H1 (cell line): ENCODE measurements around the gene STK40.

Experiments used
- BRCA1 ChIP-seq: IDR thresholded peaks from 2 replicates; pipeline ENCODE4 v1.6.1; 2012; ENCODE audit warnings: low read depth, low read length, improper control_type of control experiment
- CEBPB ChIP-seq: IDR thresholded peaks from 2 replicates; pipeline ENCODE4 v1.6.1; 2012; ENCODE audit warnings: low read depth, low read length
- CREB1 ChIP-seq: IDR thresholded peaks from 2 replicates; pipeline ENCODE4 v1.6.1; 2012; ENCODE audit warnings: inconsistent platforms
- CTCF ChIP-seq, 3 experiments: IDR thresholded peaks; 1 replicate in 2 of 3; 2 replicates in 1 of 3; pipeline versions ENCODE4 v1.5.1 to v1.6.1; 2011; ENCODE audit warnings: low read length in 3 of 3, mild to moderate bottlenecking in 3 of 3, inconsistent platforms in 2 of 3, low read depth in 1 of 3, moderate library complexity in 1 of 3; ENCODE audit not compliant: insufficient read depth in 1 of 3; ENCODE audit errors: control extremely low read depth in 1 of 3
- EP300 ChIP-seq, 2 experiments: IDR thresholded peaks; 1 replicate in 1 of 2; 2 replicates in 1 of 2; pipeline ENCODE4 v1.6.1; 2011 to 2012; ENCODE audit warnings: low read depth in 2 of 2, low read length in 2 of 2, mild to moderate bottlenecking in 2 of 2, borderline replicate concordance in 1 of 2, inconsistent platforms in 1 of 2, moderate library complexity in 1 of 2
- EZH2 ChIP-seq: fragments of 200-600 bp; sonication (generic); IDR thresholded peaks from 2 replicates; pipeline ENCODE4 v1.7.1; 2012; ENCODE audit warnings: low read depth, mild to moderate bottlenecking, moderate library complexity, low read length, inconsistent platforms; ENCODE audit not compliant: severe bottlenecking
- GABPA ChIP-seq: IDR thresholded peaks from 2 replicates; pipeline ENCODE4 v1.6.1; 2011; ENCODE audit warnings: mild to moderate bottlenecking, low read length, moderate library complexity, borderline replicate concordance; ENCODE audit not compliant: insufficient read depth
- MAX ChIP-seq: IDR thresholded peaks from 2 replicates; pipeline ENCODE4 v1.6.1; 2012; ENCODE audit warnings: inconsistent platforms
- POLR2A ChIP-seq, 2 experiments: IDR thresholded peaks; 1 replicate in 1 of 2; 2 replicates in 1 of 2; pipeline ENCODE4 v1.6.1; 2011; ENCODE audit warnings: low read depth in 2 of 2, low read length in 2 of 2, mild to moderate bottlenecking in 2 of 2; ENCODE audit errors: control extremely low read depth in 1 of 2
- RAD21 ChIP-seq, 2 experiments: IDR thresholded peaks in 1 of 2; conservative IDR thresholded peaks in 1 of 2; 2 replicates each; pipeline ENCODE4 v1.6.1; 2011; ENCODE audit warnings: low read depth in 2 of 2, low read length in 2 of 2, improper control_type of control experiment in 1 of 2, inconsistent platforms in 1 of 2, mild to moderate bottlenecking in 1 of 2, moderate library complexity in 1 of 2
- RXRA ChIP-seq: IDR thresholded peaks from 2 replicates; pipeline ENCODE4 v1.6.1; 2011; ENCODE audit warnings: low read depth, mild to moderate bottlenecking, low read length, moderate library complexity; ENCODE audit not compliant: insufficient read depth
- SP1 ChIP-seq: IDR thresholded peaks from 2 replicates; pipeline ENCODE4 v1.6.1; 2011; ENCODE audit warnings: low read depth, low read length
- TAF1 ChIP-seq: IDR thresholded peaks from 2 replicates; pipeline ENCODE4 v1.6.1; 2011; ENCODE audit warnings: mild to moderate bottlenecking, low read depth, low read length

- TF ChIP-seq CTCF (IDR thresholded peaks at IDR 0.05; ENCODE audit: control extremely low read depth in 1 of 3, insufficient read depth in 1 of 3, low read depth in 1 of 3, low read length in 3 of 3) (no peak), CREB1 (no peak), CEBPB (no peak), EP300 (IDR thresholded peaks at IDR 0.05; ENCODE audit: borderline replicate concordance in 1 of 2, low read depth in 2 of 2, low read length in 2 of 2) (no peak), EZH2 (no peak), SP1 (no peak), RXRA (no peak), MAX (no peak), RAD21 (IDR thresholded peaks at IDR 0.05 in 1 of 2, conservative IDR thresholded peaks at IDR 0.05 in 1 of 2; ENCODE audit: low read depth in 2 of 2, low read length in 2 of 2) (no peak), GABPA (no peak), BRCA1 (no peak), TAF1 (no peak), POLR2A (IDR thresholded peaks at IDR 0.05; ENCODE audit: control extremely low read depth in 1 of 2, low read depth in 2 of 2, low read length in 2 of 2) (no peak)
These were observed 35.9 kb downstream of the STK40 start for GRCh38 chr1:36349839-36350238.
